HepG2 (cell line): ENCODE measurements around the gene CAMTA1. TPM values are rescaled to one million over a fixed set of nuclear protein-coding genes. Genes with fewer than 3 reads are reported as not detected.

ENCODE experiments used
- ATAC-seq: fragments of 200-7000 bp; cut with Tn5 transposase; 3 replicates; pipeline ENCODE4 v1.9.1; 2020; ENCODE audit warnings: mild to moderate bottlenecking, moderate library complexity
- BruUV-seq: library from RNA; stranded (reverse); fragments of 400-500 nt; replicated peaks from 2 replicates; lab custom pipeline; 2021; lab: Mats Ljungman, UMichigan
- CTCF ChIA-PET: fragments of 300-600 bp; formaldehyde crosslinking; extraction: SDS; loops from one replicate; lab custom pipeline; 2021; ENCODE audit warnings: low total read pairs, inconsistent platforms, low intra/inter-chr PET ratio; lab: Yijun Ruan, JAX
- POLR2A ChIA-PET: fragments of 350-600 bp; sonication (Branson Sonifier 250); formaldehyde crosslinking; loops from one replicate; lab custom pipeline; 2020; ENCODE audit warnings: antibody characterized with exemption, inconsistent platforms; lab: Yijun Ruan, JAX
- DNase-seq: peaks from one replicate; pipeline ENCODE4 v3.0.0-alpha.2; 2015; ENCODE audit warnings: low spot score
- FAIRE-seq: peaks from 3 replicates; lab custom pipeline; 2011; peaks lifted over from hg19 to GRCh38; lab: Jason Lieb, UNC
- H2AFZ ChIP-seq: one replicate; pipeline ENCODE4 v1.6.1; 2011; ENCODE audit warnings: low read length, inconsistent platforms
- H3K27ac ChIP-seq: fragments of 300-600 bp; 3 replicates; pipeline ENCODE4 v1.8.0; 2011; ENCODE audit warnings: mixed run types, mild to moderate bottlenecking, mixed read lengths, low read length, inconsistent platforms; ENCODE audit not compliant: insufficient read depth; ENCODE audit errors: extremely low read length
- H3K27me3 ChIP-seq, 2 experiments: fragments of 200-600 bp in 1 of 2; 2 replicates in 1 of 2; 3 replicates in 1 of 2; pipeline versions ENCODE4 v1.6.0 to v1.8.0; 2011; ENCODE audit warnings: low read length in 2 of 2, mild to moderate bottlenecking in 2 of 2, moderate library complexity in 2 of 2, inconsistent platforms in 1 of 2; ENCODE audit not compliant: insufficient read depth in 2 of 2, control insufficient read depth in 1 of 2
- H3K36me3 ChIP-seq, 2 experiments: fragments of 200-600 bp in 1 of 2; replicated peaks in 1 of 2; 2 replicates in 1 of 2; 3 replicates in 1 of 2; pipeline versions ENCODE4 v1.5.1 to v1.8.0; 2011; ENCODE audit warnings: low read length in 2 of 2, inconsistent platforms in 1 of 2; ENCODE audit not compliant: insufficient read depth in 2 of 2, control insufficient read depth in 1 of 2
- H3K4me1 ChIP-seq: 2 replicates; pipeline ENCODE4 v1.5.1; 2012; ENCODE audit warnings: low read length, inconsistent platforms; ENCODE audit not compliant: insufficient read depth
- H3K4me2 ChIP-seq: 2 replicates; pipeline ENCODE4 v1.6.0; 2011; ENCODE audit warnings: low read depth, low read length, inconsistent platforms
- H3K4me3 ChIP-seq, 3 experiments: fragments of 200-600 bp in 1 of 3; sonication (generic), shearing (Covaris generic) in 1 of 3; replicated peaks in 1 of 3; 2 replicates each; pipeline ENCODE4 v1.5.1; 2011 to 2016; ENCODE audit warnings: low read length in 3 of 3, inconsistent platforms in 2 of 3, low read depth in 2 of 3, mild to moderate bottlenecking in 2 of 3, control low read depth in 1 of 3, mixed read lengths in 1 of 3; ENCODE audit not compliant: insufficient read depth in 1 of 3
- H3K79me2 ChIP-seq: one replicate; pipeline ENCODE4 v1.6.1; 2011; ENCODE audit warnings: low read length, inconsistent platforms; ENCODE audit not compliant: insufficient read depth
- H3K9ac ChIP-seq: 2 replicates; pipeline ENCODE4 v1.6.0; 2011; ENCODE audit warnings: mild to moderate bottlenecking, low read depth, low read length, inconsistent platforms; ENCODE audit not compliant: insufficient read depth
- H3K9me3 ChIP-seq: 2 replicates; pipeline ENCODE4 v1.5.1; 2012; ENCODE audit warnings: mild to moderate bottlenecking, low read length
- H4K20me1 ChIP-seq: 2 replicates; pipeline ENCODE4 v1.6.0; 2011; ENCODE audit warnings: inconsistent platforms, mild to moderate bottlenecking, low read length, moderate library complexity; ENCODE audit not compliant: insufficient read depth
- ARHGAP35 ChIP-seq: sonication (generic); formaldehyde crosslinking; IDR thresholded peaks from 2 replicates; pipeline ENCODE4 v1.9.0; 2022; ENCODE audit warnings: mild to moderate bottlenecking, inconsistent platforms, moderate library complexity, missing genetic modification reagents, borderline replicate concordance
- ATM ChIP-seq: fragments of 450-650 bp; IDR thresholded peaks from 2 replicates; pipeline ENCODE4 v1.7.1; 2017; ENCODE audit warnings: mild to moderate bottlenecking, borderline replicate concordance
- GZF1 ChIP-seq: sonication (generic); formaldehyde crosslinking; IDR thresholded peaks from 2 replicates; pipeline ENCODE4 v1.5.1; 2020; ENCODE audit warnings: mild to moderate bottlenecking, missing genetic modification reagents
- KMT2B ChIP-seq: IDR thresholded peaks from 2 replicates; pipeline ENCODE4 v1.6.1; 2016; ENCODE audit warnings: missing genetic modification reagents, missing compliant biosample characterization
- NFIC ChIP-seq: IDR thresholded peaks from 2 replicates; pipeline ENCODE4 v1.6.1; 2012; ENCODE audit warnings: mild to moderate bottlenecking, low read length, inconsistent platforms
- RFX1 ChIP-seq: fragments of 450-650 bp; IDR thresholded peaks from 2 replicates; pipeline ENCODE4 v1.6.1; 2017
- ZNF644 ChIP-seq: IDR thresholded peaks from 2 replicates; pipeline ENCODE4 v1.6.1; 2016; ENCODE audit warnings: low read depth
- ZNF792 ChIP-seq: IDR thresholded peaks from 2 replicates; pipeline ENCODE4 v1.6.1; 2016
- ZZZ3 ChIP-seq: sonication (generic); formaldehyde crosslinking; IDR thresholded peaks from 2 replicates; pipeline ENCODE4 v1.4.0; 2020; ENCODE audit warnings: missing genetic modification reagents, mild to moderate bottlenecking, borderline replicate concordance
- WGBS: methylation state at CpG from one replicate; pipeline ENCODE4 v1.1.6; 2017; ENCODE audit warnings: low lambda C conversion rate; 5-methylcytosine and 5-hydroxymethylcytosine counted together
- in situ Hi-C: cut with HindIII; loops from 2 replicates; pipeline ENCODE4 v1.10.0; 2017; ENCODE audit warnings: low pct_unique_long_range_greater_than_20kb; ENCODE audit not compliant: extremely low pct_ligation_motif_present
- intact Hi-C: fragments of 100-400 bp; cut with micrococcal nuclease; formaldehyde crosslinking; loops from one replicate; pipeline ENCODE4 v1.10.0; 2022; ENCODE audit not compliant: unreplicated experiment
- polyA plus RNA-seq, 8 experiments: library from polyadenylated mRNA; depleted of rRNA in 3 of 8; stranded (reverse) in 7 of 8; unstranded in 1 of 8; fragments of >200 nt; fragmentation: Illumina TruSeq in 4 of 8; extraction: Trizol in 4 of 8; gene quantifications; 2 replicates each; pipeline versions ENCODE4 v1.2.1 to v1.2.3, GENCODE V29; 2011 to 2016; ENCODE audit warnings: low read depth in 4 of 8, missing spikeins in 1 of 8, mixed read lengths in 1 of 8; ENCODE audit not compliant: insufficient read depth in 1 of 8
- total RNA-seq, 5 experiments: library from RNA; depleted of rRNA; stranded (reverse); fragments of >200 nt; fragmentation: Illumina TruSeq; extraction: Trizol; gene quantifications; 2 replicates each; pipeline ENCODE4 v1.2.3, GENCODE V29; 2016; ENCODE audit warnings: low read depth in 1 of 5
- TF ChIP-seq, protein P1 (sequence below): sonication (generic); formaldehyde crosslinking; IDR thresholded peaks from 2 replicates; pipeline ENCODE4 v1.8.1; 2023; ENCODE audit warnings: mild to moderate bottlenecking, missing genetic modification reagents
- TF ChIP-seq, protein P2 (sequence below): IDR thresholded peaks from 2 replicates; pipeline ENCODE4 v1.6.1; 2016; ENCODE audit warnings: mild to moderate bottlenecking
- TF ChIP-seq, protein P3 (sequence below): sonication (generic); formaldehyde crosslinking; IDR thresholded peaks from 2 replicates; pipeline ENCODE4 v1.5.1; 2020; ENCODE audit warnings: missing genetic modification reagents, mild to moderate bottlenecking, borderline replicate concordance

CAMTA1 gene
- total and polyA plus RNA-seq, 2 of the 13 experiments (the other 11 are each of a cell fraction or from before 2014, with no cell fraction given): 25.0 to 36.4 TPM

DNA sequence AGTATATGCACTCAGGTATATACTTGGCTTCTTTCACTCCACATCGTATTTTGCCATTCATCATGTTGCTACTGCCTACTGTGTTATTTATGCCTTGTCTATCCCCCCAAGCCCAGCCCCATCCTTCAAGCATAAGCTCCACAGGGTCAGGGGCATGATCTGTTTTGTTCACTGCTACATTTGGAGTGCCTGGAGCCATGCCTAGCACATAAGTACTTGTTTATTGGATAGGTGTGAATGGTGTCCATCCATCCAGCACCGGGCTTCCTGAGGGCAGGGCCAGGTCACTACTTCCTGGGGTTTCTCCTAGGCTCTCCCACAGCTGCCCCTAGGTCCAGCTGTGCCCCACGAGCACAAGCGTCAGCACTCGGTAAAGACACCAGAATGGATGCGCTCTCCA is 696.8 kb downstream of the CAMTA1 start:
- Histone ChIP-seq H3K79me2 (no peaks in the 10 kb centered on the region), H3K36me3 (no peaks in the 10 kb centered on the region), H3K4me3 (no peak overlapping the region), H3K9me3 (no peaks in the 10 kb centered on the region), H3K9ac (no peak overlapping the region), H3K27me3 (peaks cover 2 to 28% of the 10 kb centered on the region in 2 experiments; a peak in 3 of 5 replicates), H4K20me1 (no peaks in the 10 kb centered on the region), H3K27ac (no peak overlapping the region), H2AFZ (no peak overlapping the region), H3K4me1 (no peaks in the 10 kb centered on the region), H3K4me2 (no peak overlapping the region)
- WGBS: 29% methylated on average over 4 of the region's 6 CpGs
- DNase-seq: no peak
- ATAC-seq: no peak
- POLR2A ChIA-PET: no interaction called here
- TF ChIP-seq, protein P1, sequence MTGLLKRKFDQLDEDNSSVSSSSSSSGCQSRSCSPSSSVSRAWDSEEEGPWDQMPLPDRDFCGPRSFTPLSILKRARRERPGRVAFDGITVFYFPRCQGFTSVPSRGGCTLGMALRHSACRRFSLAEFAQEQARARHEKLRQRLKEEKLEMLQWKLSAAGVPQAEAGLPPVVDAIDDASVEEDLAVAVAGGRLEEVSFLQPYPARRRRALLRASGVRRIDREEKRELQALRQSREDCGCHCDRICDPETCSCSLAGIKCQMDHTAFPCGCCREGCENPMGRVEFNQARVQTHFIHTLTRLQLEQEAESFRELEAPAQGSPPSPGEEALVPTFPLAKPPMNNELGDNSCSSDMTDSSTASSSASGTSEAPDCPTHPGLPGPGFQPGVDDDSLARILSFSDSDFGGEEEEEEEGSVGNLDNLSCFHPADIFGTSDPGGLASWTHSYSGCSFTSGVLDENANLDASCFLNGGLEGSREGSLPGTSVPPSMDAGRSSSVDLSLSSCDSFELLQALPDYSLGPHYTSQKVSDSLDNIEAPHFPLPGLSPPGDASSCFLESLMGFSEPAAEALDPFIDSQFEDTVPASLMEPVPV (CRISPR knock-in tag): no peak
- TF ChIP-seq KMT2B (CRISPR knock-in tag) (no peak), ATM (no peak), ZNF644 (CRISPR knock-in tag) (no peak), RFX1 (no peak), NFIC (no peak), GZF1 (CRISPR knock-in tag) (no peak), ZZZ3 (no peak), ZNF792 (no peak), ARHGAP35 (CRISPR knock-in tag) (no peak)
- TF ChIP-seq, protein P2, sequence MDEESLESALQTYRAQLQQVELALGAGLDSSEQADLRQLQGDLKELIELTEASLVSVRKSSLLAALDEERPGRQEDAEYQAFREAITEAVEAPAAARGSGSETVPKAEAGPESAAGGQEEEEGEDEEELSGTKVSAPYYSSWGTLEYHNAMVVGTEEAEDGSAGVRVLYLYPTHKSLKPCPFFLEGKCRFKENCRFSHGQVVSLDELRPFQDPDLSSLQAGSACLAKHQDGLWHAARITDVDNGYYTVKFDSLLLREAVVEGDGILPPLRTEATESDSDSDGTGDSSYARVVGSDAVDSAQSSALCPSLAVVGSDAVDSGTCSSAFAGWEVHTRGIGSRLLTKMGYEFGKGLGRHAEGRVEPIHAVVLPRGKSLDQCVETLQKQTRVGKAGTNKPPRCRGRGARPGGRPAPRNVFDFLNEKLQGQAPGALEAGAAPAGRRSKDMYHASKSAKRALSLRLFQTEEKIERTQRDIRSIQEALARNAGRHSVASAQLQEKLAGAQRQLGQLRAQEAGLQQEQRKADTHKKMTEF (CRISPR knock-in tag): no peak
- TF ChIP-seq, protein P3, sequence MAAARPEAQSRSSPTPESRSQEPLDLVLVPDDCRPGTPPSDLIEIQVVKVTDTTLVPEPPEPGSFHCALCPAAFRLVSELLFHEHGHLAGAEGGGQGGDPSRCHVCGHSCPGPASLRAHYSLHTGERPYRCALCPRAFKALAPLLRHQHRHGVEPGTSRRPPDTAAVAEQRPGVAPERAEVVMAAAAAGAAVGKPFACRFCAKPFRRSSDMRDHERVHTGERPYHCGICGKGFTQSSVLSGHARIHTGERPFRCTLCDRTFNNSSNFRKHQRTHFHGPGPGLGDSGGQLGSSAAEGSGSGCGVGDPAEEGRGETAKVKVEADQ (CRISPR knock-in tag): no peak
- no peak for FAIRE-seq
- CTCF ChIA-PET: no interaction called here
- no TSS peak for BruUV-seq
- intact Hi-C loops: no loop called here
- in situ Hi-C loops: no loop called here
